SHP77 (cell line): ENCODE results near the gene LRRC27.
"Not testable (repeated sequence)": the region's sequence is repeated elsewhere in the genome, so short reads cannot be mapped to it uniquely, and the experiment has no call there.

Source experiments
- DNase-seq, 2 experiments: peaks; one replicate each; lab custom pipeline; 2025; lab: John Stamatoyannopoulos, UW

LRRC27 gene

DNA sequence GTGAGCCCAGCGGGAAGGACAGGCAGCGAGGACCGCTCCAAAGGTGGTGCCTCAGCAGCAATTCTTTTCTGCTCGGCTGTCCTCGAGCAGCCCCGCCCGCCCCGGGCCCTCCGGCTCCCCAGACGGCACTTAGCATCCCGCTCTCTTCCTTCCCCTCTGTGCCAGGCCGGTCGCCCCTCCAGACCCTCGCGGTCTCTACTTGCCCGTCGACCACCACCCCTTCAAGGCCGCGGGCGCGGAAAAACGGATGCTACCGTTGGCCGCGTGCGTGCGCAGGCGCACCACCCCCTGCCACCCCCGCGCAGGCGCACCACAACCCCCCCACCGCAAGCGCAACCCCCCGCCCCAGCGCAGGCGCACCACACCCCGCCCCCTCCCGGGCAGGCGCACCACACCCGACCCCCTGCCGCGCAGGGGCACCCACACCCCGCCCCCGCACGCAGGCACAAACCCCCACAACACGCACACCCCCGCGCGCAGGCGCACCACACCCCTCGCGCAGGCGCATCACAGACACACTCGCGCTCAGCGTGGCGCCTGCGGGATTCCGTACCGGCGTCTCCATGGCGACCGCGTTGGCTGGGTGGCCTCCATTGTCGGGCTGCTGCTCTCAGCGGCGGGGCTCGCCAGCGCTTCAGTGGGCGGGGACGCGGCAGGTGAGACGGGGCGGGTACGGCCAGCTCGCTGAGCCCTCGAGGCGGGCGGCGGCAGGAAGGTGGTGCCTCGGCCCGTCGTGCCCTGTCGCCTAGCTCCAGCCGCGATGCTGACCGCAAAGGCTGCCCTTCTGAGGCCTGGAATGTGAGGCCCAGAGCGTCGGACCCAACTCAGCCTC, at the start of gene LRRC27:
Gene LRRC27, plus strand, starts transcription at position 593 of the 832 bp plus-strand sequence. CDS start 1,332 bp downstream, outside the sequence.
- peak; percentile 94 for DNase-seq

GRCh38 chr10:132282667-132283603, 49.1 kb upstream of the LRRC27 start:
- no peak for DNase-seq

DNA sequence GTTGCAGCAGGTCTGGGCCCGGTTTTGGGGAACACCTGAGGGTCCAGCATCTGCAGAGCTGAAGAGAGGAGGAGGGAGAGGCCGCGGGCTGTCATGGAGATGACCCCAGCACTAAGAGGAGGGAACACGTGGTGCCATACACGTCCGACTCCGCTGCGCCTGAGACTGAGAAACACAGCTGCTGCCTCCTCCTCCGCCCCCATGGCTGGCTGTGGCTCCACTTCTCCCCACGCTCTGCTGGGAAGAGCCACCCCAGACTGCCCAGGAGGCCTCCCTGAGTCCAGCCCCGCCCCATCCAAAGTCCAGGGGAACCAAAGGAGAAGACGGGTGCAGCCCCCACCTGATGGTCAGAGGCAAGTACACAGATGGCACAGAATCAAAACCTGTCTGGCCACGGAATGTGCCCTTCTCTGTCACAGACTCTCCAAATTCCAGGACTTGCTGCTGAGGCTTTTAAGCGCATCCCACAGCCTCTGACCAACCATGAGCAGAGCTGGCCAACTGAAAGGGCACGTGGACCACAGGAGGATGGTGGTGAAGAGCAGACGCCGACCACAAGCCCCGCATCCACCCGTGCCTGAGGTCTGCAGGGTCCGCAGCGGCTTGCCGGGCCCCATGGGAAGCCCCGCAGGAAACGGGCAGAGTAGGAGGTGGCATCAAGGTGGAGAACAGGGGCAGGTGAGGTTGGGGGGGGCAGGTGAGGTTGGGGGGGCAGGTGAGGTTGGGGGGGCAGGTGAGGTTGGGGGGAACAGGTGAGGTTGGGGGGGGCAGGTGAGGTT, 48.2 kb upstream of the LRRC27 start:
- DNase-seq = no peak

- DNase-seq = no peak
Observed at GRCh38 chr10:132289439-132289838, 42.6 kb upstream of the LRRC27 start.

DNA sequence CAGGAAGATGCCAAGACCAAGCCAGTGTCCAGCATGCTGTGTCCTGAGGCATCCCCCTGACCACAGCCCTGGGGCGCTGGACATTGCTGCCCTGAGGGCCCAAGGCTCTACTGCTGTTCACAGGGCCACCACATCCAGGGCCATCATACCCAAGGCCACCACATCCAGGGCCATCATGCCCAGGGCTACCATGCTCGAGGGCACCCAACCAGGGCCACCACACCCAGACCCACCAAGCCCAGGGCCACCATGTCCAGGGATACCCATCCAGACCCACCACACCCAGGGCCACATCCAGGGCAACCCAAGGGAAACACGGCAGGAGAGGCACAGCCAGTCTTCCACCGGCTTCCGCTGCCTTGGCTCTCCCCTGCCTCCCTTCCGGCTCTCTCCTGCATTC, 41.4 kb upstream of the LRRC27 start:
- no peak for DNase-seq

DNA sequence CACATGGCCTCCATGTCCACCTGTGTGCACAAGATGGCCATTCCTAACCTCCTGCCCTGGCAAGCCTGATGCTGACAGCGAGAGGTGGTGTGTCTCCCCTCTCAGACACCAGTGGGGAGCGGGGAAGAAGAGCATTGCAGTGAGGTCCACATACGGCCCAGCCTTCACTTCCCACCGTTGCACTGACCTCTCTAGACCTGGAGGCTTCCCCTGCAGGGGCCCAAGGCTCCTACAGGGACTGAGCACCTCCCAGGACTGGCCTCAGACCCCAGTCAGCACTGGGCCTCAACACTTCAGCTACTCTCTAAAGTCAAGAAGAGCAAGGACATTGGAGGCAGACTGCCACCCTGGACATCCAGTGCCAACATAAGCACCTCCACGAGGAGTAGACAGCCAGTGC, 40.2 kb upstream of the LRRC27 start:
- DNase-seq = no peak

- DNase-seq = no peak
Observed at GRCh38 chr10:132292287-132293200, 39.4 kb upstream of the LRRC27 start.

DNA sequence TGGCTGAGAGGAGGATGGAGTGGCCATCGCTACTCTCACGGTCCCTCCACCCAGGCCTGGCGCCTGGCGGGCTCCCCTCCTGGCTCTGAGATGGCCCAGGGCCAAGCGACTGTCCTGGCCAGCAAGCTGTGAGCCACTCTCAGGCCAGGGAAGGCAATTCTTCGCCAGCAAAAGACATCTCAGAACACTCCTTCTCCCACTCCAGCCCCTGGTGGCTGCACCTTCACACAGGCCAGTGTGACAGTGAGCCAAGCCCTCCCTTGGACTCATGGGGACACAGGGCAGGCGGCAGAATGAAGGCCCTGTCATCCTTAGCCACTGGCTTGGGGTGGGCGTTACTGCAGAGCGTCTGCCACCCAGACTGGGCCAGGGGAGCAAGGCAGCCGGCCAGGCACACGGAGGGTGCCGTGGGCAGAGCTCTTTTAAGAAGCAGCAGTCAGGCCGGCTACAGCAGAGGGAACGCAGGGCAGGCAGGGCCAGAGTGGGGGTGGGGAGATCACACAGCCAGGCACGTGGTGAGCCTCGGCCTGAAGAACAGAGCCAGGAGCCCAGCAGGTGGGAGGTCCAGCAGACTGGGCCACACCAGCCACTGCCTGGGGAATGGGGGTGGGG, 38.7 kb upstream of the LRRC27 start:
- DNase-seq = peak; percentile 36 to 75

- DNase-seq = no peak
Observed at GRCh38 chr10:132293813-132294520, 38.0 kb upstream of the LRRC27 start.

DNA sequence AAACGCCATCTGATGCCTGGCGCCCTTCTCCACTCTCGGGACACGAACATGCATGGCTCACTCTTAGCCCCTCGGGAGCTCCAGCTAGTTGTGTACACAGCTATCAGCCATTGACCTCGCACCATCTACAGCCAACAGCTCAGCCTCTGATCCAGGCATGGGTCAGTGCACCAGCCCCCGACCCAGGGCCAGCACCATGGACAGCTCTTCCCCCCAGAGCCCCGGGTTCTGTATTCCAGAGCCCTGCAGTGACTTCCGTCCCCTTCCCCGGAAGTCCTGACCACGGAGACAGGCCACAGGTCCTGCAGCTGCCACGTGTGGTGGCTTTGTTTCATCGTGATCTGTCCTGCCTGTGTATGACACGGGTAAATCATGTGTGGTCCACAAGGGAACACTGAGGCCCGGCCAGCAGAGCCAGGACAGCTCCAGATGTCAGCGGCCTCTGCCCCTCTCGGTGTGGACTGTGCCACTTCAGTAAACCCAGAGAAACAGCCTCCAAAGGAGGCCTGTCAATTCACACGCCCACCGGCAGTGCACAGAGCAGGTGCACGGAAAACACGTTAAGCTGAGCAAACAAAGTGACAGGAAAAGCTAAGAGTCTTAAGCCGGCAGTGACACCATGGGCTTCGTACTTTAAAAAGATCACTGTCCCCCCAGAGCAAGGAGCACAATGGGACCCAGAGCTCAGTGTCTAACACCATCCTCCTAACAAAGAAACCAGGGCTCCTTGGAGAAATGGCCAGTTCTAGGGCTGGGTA, 37.3 kb upstream of the LRRC27 start:
- peak; percentile 71 to 78 for DNase-seq

DNA sequence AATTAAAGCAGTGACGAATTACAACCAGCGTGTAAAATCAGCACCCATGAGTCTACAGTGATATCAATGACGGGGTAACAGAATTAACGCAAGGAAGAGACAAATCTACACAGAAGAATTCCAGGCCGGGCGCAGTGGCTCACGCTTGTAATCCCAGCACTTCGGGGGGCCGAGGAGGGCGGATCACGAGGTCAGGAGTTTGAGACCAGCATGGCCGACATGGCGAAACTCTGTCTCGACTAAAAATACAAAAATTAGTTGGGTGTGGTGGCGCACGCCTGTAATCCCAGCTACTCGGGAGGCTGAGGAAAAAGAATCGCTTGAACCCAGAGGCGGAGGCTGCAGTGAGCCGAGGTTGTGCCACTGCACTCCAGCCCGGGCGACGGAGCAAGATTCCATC, 36.5 kb upstream of the LRRC27 start:
- not testable (repeated sequence) for DNase-seq

DNA sequence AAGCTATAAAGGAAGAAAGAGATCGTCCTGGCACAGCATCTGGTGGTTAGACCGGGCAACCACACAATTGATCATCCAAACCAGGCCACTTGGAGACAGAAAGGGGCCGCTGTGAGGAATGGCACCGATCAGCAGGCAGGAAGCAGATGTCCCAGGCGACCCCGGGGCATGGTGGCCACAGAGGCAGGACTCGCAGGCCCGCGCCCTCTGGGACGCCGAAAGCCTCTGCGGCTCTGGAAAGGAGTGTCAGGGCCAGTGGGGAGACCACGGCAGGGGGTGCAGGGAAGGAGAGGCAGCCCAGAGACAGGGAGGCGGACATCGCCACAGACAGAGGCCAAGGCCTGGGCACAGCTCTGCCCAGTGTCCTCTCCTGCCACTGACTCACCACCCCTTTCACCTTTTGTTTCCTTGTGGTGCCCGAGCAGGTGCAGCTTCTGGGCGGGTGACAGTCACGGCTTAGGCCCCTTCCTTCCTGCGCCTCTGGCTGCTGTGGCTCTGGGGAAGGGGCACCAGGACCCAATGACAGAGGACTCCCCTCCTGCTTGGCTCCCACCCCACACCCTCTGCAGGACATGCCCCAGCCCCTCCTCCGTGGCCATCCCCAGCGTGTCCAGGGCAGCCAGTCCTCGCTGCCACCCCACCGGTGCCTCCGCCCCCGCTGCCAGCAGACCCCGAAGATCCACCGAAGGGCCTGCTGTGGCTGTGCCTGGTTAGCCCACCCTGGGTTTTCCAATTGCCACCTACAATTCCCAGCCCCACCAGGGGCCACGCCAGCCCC, 35.1 kb upstream of the LRRC27 start:
- DNase-seq = peak in 1 of 2 experiments; percentile 41

GRCh38 chr10:132297526-132297925, 34.5 kb upstream of the LRRC27 start:
- DNase-seq = peak in 1 of 2 experiments; percentile 42

GRCh38 chr10:132298038-132298881, 33.7 kb upstream of the LRRC27 start:
- DNase-seq = no peak

- DNase-seq = no peak
Observed at GRCh38 chr10:132299371-132300336, 32.3 kb upstream of the LRRC27 start.

DNA sequence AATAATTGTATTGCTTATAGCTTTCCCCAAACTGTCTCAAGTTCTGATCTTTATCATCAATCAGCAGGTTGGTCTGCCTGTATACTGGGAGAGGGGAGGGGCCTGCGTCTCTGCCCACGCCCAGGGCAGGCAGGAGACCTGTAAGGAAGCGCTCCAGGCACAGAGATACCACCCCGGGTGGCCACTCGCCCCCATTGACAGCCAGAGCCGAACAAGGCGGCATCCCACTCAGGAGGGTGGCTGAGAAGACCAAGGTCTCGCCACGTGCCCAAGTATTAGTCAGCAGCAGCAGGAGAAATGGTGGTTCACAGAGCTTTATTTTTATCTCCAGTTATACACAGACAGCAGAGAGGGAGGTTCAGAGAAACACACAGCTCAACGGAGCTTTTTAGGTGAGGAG, 31.4 kb upstream of the LRRC27 start:
- DNase-seq = no peak
